HepG2 (cell line): ENCODE data around the gene DLG2. TPM values are rescaled to one million over a fixed set of nuclear protein-coding genes. Genes with fewer than 3 reads are reported as not detected.

Experiments used
- CBX1 ChIP-seq: IDR thresholded peaks from one replicate; pipeline ENCODE4 v1.6.1; 2016; ENCODE audit warnings: antibody characterized with exemption, low read depth
- KDM4B ChIP-seq: sonication (generic); formaldehyde crosslinking; IDR thresholded peaks from 2 replicates; pipeline ENCODE4 v1.4.0; 2020; ENCODE audit warnings: missing genetic modification reagents
- NCOR1 ChIP-seq: fragments of 200-600 bp; sonication (generic); IDR thresholded peaks from 2 replicates; pipeline ENCODE4 v1.7.0; 2017; ENCODE audit warnings: antibody characterized with exemption, low read length, borderline replicate concordance
- PAF1 ChIP-seq: IDR thresholded peaks from 2 replicates; pipeline ENCODE4 v1.6.1; 2016; ENCODE audit warnings: missing genetic modification reagents, missing compliant biosample characterization
- RFX1 ChIP-seq: fragments of 450-650 bp; IDR thresholded peaks from 2 replicates; pipeline ENCODE4 v1.6.1; 2017
- RNF2 ChIP-seq: fragments of 450-650 bp; conservative IDR thresholded peaks from 2 replicates; pipeline ENCODE4 v1.6.1; 2016; ENCODE audit warnings: low read depth
- SUZ12 ChIP-seq: fragments of 150-350 bp; IDR thresholded peaks from 2 replicates; pipeline ENCODE4 v1.6.1; 2014; ENCODE audit warnings: low read depth, low read length
- TIGD3 ChIP-seq: sonication (generic); formaldehyde crosslinking; IDR thresholded peaks from 2 replicates; pipeline ENCODE4 v1.5.1; 2020; ENCODE audit warnings: mild to moderate bottlenecking, missing genetic modification reagents, borderline replicate concordance
- ZBTB34 ChIP-seq: sonication (generic); formaldehyde crosslinking; IDR thresholded peaks from 2 replicates; pipeline ENCODE4 v1.8.0; 2022; ENCODE audit warnings: mild to moderate bottlenecking, missing genetic modification reagents
- ZBTB7A ChIP-seq: sonication (generic); formaldehyde crosslinking; IDR thresholded peaks from 2 replicates; pipeline ENCODE4 v1.8.0; 2022; ENCODE audit warnings: mild to moderate bottlenecking, missing genetic modification reagents
- ZNF143 ChIP-seq: sonication (generic); formaldehyde crosslinking; IDR thresholded peaks from 2 replicates; pipeline ENCODE4 v1.4.0; 2020; ENCODE audit warnings: missing genetic modification reagents
- ZNF280D ChIP-seq: sonication (generic); formaldehyde crosslinking; IDR thresholded peaks from 2 replicates; pipeline ENCODE4 v1.5.1; 2020; ENCODE audit warnings: mild to moderate bottlenecking, missing genetic modification reagents
- ZNF337 ChIP-seq: sonication (generic); formaldehyde crosslinking; IDR thresholded peaks from 2 replicates; pipeline ENCODE4 v1.5.1; 2020; ENCODE audit warnings: missing genetic modification reagents, low read depth, mild to moderate bottlenecking, borderline replicate concordance
- ZNF577 ChIP-seq: sonication (generic); formaldehyde crosslinking; IDR thresholded peaks from 2 replicates; pipeline ENCODE4 v1.4.0; 2020; ENCODE audit warnings: mild to moderate bottlenecking, low read depth, missing genetic modification reagents, borderline replicate concordance
- ZNF75D ChIP-seq: sonication (generic); formaldehyde crosslinking; IDR thresholded peaks from 2 replicates; pipeline ENCODE4 v1.8.1; 2023; ENCODE audit warnings: missing genetic modification reagents, mild to moderate bottlenecking, borderline replicate concordance
- ZSCAN12 ChIP-seq: sonication (generic); formaldehyde crosslinking; IDR thresholded peaks from 2 replicates; pipeline ENCODE4 v1.9.0; 2021; ENCODE audit warnings: mild to moderate bottlenecking, missing genetic modification reagents
- polyA plus RNA-seq, 8 experiments: library from polyadenylated mRNA; depleted of rRNA in 3 of 8; stranded (reverse) in 7 of 8; unstranded in 1 of 8; fragments of >200 nt; fragmentation: Illumina TruSeq in 4 of 8; extraction: Trizol in 4 of 8; gene quantifications; 2 replicates each; pipeline versions ENCODE4 v1.2.1 to v1.2.3, GENCODE V29; 2011 to 2016; ENCODE audit warnings: low read depth in 4 of 8, missing spikeins in 1 of 8, mixed read lengths in 1 of 8; ENCODE audit not compliant: insufficient read depth in 1 of 8
- total RNA-seq, 5 experiments: library from RNA; depleted of rRNA; stranded (reverse); fragments of >200 nt; fragmentation: Illumina TruSeq; extraction: Trizol; gene quantifications; 2 replicates each; pipeline ENCODE4 v1.2.3, GENCODE V29; 2016; ENCODE audit warnings: low read depth in 1 of 5
- TF ChIP-seq, protein P1 (sequence below): sonication (generic); formaldehyde crosslinking; conservative IDR thresholded peaks from 2 replicates; pipeline ENCODE4 v1.4.0; 2020; ENCODE audit warnings: mild to moderate bottlenecking, missing genetic modification reagents, moderate library complexity
- TF ChIP-seq, protein P2 (sequence below): sonication (generic); formaldehyde crosslinking; conservative IDR thresholded peaks from 2 replicates; pipeline ENCODE4 v1.8.0; 2022; ENCODE audit warnings: low read depth, missing genetic modification reagents

Gene DLG2
- total and polyA plus RNA-seq, 2 of the 13 experiments (the other 11 are each of a cell fraction or from before 2014, with no cell fraction given), result 0.46 to 1.0 TPM

GRCh38 chr11:85627998-85628770 is 1.0 kb upstream of the DLG2 start, which contains the start of gene TMEM126B (continued):
- TF ChIP-seq, protein P1, sequence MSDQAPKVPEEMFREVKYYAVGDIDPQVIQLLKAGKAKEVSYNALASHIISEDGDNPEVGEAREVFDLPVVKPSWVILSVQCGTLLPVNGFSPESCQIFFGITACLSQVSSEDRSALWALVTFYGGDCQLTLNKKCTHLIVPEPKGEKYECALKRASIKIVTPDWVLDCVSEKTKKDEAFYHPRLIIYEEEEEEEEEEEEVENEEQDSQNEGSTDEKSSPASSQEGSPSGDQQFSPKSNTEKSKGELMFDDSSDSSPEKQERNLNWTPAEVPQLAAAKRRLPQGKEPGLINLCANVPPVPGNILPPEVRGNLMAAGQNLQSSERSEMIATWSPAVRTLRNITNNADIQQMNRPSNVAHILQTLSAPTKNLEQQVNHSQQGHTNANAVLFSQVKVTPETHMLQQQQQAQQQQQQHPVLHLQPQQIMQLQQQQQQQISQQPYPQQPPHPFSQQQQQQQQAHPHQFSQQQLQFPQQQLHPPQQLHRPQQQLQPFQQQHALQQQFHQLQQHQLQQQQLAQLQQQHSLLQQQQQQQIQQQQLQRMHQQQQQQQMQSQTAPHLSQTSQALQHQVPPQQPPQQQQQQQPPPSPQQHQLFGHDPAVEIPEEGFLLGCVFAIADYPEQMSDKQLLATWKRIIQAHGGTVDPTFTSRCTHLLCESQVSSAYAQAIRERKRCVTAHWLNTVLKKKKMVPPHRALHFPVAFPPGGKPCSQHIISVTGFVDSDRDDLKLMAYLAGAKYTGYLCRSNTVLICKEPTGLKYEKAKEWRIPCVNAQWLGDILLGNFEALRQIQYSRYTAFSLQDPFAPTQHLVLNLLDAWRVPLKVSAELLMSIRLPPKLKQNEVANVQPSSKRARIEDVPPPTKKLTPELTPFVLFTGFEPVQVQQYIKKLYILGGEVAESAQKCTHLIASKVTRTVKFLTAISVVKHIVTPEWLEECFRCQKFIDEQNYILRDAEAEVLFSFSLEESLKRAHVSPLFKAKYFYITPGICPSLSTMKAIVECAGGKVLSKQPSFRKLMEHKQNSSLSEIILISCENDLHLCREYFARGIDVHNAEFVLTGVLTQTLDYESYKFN (CRISPR knock-in tag), result no peak; the same call in 1 of the 2 replicates
- TF ChIP-seq ZNF280D (CRISPR knock-in tag) (no peak), RFX1 (no peak), RNF2 (0 out of 2 replicates have a peak, but pooled peaks have one; percentile 25), KDM4B (CRISPR knock-in tag) (no peak; the same call in 1 of the 2 replicates), NCOR1 (peak; percentile 50; the same call in 1 of the 2 replicates), ZSCAN12 (CRISPR knock-in tag) (no peak), ZNF75D (CRISPR knock-in tag) (no peak), SUZ12 (0 out of 2 replicates have a peak, but pooled peaks have one; percentile 15), ZBTB34 (CRISPR knock-in tag) (0 out of 2 replicates have a peak, but pooled peaks have one; percentile 41), CBX1 (peak; percentile 66), ZNF577 (CRISPR knock-in tag) (no peak), TIGD3 (CRISPR knock-in tag) (no peak), ZNF143 (CRISPR knock-in tag) (peak; percentile 87), ZBTB7A (no peak), PAF1 (CRISPR knock-in tag) (no peak), ZNF337 (no peak)
- TF ChIP-seq, protein P2, sequence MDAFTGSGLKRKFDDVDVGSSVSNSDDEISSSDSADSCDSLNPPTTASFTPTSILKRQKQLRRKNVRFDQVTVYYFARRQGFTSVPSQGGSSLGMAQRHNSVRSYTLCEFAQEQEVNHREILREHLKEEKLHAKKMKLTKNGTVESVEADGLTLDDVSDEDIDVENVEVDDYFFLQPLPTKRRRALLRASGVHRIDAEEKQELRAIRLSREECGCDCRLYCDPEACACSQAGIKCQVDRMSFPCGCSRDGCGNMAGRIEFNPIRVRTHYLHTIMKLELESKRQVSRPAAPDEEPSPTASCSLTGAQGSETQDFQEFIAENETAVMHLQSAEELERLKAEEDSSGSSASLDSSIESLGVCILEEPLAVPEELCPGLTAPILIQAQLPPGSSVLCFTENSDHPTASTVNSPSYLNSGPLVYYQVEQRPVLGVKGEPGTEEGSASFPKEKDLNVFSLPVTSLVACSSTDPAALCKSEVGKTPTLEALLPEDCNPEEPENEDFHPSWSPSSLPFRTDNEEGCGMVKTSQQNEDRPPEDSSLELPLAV (CRISPR knock-in tag), result no peak
